COLO668 (cell line): ENCODE data around the gene RYR3.

Experiments
- DNase-seq: peaks from one replicate; lab custom pipeline; 2025; ENCODE audit not compliant: unreplicated experiment; lab: John Stamatoyannopoulos, UW

The RYR3 gene

DNA sequence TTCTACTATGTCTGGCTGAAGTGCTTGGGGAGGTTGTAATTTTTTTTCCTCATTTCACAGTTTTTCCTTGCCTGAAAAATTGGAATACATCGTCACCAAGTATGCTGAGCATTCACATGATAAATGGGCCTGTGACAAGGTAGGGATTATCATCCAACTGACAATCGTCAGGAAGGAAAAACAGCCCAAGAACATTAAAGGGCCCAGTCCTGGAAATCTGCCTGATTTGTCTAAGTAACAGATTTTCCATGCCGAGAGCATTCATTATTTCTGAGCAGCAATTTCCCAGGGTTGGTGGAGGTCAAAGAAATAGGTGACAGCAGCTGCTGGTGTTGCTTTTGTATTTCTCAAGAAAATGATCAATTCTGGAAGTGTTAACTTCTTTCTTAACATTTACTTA lies 431.5 kb downstream of the RYR3 start:
- no peak for DNase-seq

DNA sequence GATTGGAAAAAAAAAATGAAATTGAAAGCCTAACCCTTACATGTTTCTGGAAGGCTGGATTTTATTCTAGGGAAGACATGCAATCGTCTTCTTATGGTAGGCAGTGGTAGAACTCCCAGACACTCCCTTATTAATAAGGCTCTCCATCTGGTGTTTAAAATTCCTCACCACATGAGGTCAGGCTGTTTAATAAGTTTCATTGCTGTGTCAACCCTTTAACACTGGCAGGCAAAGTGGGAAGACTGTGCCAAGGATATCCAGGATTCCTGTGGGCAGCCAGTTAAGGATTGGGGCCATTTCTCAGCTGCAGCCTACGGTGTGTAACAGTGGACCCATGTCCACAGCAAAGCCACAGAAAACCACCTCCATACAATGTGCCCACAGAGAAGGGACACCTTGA lies 432.0 kb downstream of the RYR3 start:
- no peak for DNase-seq

DNA sequence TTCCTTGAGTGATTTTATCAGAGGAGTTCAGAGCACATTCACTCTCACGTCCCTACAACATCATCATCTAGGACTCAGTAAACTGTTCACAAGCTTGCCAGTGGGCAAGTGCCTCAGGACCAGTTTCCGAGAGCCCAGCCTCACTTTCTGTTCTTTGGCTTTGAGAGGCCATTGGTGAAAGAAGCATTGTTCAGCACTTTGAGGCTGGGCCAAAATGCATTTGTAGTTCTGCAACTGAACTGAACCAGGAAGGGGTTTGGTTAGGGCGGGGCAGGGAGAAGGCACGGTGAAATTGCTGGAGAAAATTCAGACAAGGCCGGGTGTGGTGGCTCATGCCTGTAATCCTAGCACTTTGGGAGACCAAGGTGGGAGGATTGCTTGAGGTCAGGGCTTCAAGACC lies 435.4 kb downstream of the RYR3 start:
- no peak for DNase-seq

DNA sequence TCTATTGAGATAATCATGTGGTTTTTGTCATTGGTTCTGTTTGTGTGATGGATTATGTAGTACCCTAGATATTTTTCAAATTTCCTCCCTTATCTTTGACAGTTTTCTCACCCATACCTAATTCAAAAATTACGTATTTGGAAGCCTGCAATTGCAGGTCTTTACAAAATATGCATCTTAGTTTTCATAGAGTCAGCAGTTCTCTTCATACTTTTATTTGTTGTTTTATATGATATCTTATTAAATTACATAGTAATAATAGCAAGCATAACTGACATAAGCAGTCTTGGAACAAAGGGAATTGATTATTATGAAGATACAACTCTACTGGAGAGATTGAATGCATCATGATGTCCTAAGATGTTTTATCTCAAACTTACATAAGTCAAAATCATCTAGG lies 442.2 kb downstream of the RYR3 start:
- no peak for DNase-seq

DNA sequence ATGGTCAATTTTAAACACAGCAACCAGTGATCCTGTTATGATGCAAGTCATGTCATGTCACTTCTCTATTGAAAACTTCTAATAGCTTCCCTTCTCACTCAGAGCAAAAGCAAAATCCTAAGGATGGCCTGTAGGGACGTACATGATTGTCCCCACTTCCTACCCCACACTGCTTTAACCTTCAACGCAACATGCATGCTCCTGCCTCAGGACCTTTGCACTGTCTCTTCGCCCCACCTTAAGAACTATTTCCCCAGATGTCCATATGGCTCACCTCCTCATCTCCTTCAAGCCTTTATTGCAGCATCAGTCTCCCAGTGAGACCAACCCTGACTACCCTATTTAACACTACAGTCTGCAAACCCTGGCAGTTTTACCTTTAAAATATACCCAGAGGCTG lies 443.5 kb downstream of the RYR3 start:
- no peak for DNase-seq

DNA sequence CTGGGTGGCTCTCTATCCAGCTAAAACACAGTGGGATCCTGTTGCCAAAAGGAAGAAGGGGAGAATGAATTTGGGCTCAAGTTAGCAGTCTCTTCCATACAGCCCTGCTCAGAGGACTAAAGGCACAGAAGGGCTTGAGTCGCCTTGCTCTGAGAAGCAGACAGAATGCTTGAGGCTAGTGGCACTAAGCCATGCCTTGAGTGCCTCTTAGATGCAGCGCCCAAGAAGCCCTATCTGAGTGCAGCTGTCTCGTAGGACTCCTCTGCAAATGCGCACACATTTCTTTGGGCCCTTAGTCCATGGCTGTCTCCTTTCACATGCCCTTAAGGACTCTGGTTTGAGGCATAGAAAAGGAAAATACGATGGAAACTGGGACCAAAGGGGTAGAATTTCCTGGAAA lies 446.2 kb downstream of the RYR3 start:
- DNase-seq: no peak

DNA sequence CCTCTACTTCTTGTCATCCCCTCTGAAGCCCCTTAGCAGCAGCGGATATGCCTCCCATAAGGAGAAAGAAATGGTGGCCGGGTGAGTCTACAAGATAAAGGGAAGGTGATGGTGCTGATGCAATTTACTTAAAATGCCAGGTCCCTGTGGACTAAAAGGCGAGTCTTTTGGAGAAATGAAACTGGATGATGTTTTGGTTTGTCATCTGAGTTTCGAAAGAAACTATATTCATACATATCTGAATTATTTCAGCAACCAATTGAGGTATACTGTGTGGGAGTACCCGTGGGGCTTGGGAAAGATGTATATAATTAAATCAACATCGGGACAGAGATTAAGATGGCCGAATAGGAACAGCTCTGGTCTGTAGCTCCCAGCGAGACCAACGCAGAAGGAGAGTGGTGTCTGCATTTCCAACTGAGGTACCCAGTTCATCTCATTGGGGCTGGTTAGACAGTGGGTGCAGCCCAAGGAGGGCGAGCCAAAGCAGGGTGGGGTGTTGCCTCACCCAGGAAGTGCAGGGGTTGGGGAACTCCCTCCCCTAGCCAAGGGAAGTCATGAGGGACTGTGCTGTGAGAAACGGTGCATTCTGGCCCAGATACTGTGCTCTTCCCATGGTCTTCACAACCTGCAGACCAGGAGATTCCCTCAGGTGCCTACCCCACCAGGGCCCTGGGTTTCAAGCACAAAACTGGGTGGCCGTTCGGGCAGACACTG lies 446.9 kb downstream of the RYR3 start:
- no peak for DNase-seq

DNA sequence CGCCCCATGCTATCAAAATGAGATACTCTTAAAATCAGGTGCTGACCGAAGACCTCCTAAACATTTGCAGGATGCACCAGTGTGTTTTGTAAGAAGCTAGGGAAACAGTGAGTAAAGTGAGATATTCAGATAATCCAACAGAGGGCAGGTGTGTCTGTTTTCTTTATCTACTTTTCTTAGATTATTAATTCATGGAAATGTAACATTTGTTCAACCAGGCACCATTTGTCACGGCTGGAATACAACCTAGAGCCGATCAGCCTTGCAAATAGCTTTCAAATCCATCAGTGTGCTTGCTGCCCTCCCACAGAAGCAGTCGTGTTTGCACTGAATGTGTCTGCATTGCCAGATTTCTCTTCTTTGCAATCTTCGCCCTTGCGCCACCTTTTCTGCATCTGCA lies 455.6 kb downstream of the RYR3 start:
- DNase-seq: no peak

DNA sequence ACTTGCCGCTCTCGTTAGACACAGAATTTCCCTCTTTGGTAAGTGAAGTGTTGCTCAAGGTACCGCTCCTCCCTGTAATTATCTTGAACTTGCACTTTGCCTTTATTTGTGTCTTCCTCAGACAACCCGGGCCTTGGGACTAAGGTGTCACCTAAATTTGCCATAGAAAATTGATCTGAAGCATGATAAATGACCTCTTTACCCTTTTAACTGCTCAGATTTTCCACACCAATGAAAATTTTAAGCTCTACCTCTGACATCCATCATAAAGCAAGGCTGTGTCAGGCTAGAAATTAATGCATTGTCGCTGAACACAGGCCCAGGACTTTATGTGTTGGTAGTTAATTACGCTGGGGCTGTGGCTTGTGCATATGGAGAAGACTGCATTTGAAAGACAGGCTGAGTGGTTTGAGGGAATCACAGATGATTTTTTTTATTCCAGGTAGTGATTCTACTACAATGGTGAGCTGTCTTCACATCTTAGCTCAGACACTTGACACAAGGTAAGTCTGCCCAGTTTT lies 458.0 kb downstream of the RYR3 start:
- no peak for DNase-seq

DNA sequence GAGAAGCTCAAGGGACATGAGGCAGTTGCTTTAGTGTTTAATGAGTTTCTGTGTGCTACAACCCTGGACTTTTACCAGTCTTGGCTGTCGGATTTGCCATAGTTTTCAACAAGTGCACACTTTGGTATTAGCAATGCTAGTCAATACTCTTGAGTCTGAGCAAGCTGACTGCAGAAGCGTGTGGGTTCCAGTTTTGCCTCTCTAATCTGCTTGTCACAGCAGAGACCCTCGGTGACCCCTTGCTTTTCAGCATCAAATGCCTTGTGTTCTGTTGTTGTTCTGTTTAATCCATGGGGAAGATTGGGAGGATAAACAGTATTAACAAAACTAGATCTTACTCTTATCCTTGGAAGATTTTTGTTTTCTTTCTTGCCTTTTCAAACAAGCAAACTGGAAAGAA lies 463.2 kb downstream of the RYR3 start:
- no peak for DNase-seq

DNA sequence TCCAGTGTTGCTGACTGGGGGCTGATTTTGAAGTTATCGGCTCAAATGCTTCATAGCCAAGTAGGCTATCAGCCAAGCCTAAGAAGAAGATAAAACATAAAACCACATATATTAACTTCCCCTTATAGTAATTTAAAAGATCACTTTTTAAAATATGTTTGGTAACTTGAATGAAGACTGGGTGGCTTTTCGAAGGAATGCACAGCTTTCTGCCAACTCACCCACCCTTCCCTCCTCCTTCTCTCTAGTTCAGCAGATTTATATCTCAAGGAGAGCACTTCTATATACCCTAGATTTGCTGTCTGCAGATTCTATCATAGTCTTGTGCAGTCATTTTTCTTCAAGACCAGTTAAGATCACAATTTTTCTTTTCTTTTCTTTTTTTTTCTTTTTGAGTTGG lies 468.1 kb downstream of the RYR3 start:
- no peak for DNase-seq

DNA sequence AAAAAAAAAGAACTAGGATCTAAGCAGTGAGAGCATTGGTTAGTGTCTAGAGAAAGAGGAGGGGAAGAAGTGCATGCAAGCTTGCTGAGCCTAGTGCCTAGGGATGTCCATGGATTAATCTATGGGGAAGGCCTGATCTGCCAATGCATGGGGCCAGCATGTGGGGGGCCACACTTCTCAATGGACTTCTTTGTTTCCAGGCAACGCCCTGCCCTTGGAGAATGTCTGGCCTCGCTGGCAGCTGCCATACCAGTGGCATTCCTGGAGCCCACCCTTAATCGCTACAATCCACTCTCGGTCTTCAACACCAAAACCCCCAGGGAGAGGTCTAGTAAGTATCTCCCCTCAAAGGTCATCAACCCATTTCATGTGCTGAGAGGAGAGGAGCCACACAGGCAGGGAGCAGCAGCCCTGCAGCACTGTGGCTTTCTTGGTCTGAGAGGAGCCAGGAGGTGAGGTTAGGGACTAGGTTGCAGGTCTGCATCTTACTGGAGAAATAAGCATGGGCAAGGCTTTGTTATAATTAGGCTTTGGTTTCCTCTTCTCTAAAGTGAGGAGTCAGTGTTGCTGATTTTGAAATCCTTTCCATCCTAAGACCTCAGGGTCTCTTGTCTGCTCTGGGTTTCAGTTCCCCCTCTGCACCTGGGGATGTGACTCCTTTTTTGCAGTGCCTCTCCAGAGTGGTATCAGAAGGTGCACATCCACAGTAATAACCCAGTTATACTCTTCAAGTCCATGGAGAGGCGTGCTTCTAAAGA lies 469.4 kb downstream of the RYR3 start:
- no peak for DNase-seq

DNA sequence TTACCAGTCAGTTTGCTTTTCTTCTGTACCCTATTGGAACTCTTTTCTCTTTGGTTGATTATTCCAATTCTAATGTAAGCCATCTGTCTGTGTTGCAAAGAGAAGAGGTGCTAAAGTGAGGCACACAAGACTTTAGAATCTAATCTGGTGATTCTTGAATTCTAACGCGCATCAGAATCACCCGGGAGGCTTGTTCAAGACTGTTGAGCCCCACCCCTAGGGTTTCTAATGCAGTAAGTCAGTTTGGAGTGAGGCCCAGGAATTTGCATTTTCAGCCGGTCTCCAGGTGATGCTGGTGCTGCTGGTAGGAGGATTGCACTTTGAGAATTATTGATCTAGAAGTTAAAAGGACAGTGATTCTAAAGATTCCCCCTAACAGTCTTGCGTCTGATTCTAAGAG lies 472.2 kb downstream of the RYR3 start:
- no peak for DNase-seq

DNA sequence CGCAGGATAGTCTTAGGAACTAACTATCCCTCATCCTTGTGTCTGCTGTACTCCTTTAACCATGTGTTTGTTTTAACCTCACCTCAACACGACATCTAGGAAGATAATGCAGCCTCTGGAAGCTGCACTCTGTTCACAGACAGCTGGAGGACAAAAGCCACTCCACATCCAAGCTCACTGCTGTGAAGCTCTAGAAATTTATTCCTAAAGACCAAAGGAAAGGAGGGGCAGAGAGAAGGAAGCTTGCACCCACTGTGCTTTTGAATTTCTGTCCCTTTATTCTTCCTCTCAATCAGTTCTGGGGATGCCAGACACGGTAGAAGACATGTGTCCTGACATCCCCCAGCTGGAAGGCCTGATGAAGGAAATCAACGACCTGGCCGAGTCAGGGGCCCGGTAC lies 474.6 kb downstream of the RYR3 start:
- no peak for DNase-seq

DNA sequence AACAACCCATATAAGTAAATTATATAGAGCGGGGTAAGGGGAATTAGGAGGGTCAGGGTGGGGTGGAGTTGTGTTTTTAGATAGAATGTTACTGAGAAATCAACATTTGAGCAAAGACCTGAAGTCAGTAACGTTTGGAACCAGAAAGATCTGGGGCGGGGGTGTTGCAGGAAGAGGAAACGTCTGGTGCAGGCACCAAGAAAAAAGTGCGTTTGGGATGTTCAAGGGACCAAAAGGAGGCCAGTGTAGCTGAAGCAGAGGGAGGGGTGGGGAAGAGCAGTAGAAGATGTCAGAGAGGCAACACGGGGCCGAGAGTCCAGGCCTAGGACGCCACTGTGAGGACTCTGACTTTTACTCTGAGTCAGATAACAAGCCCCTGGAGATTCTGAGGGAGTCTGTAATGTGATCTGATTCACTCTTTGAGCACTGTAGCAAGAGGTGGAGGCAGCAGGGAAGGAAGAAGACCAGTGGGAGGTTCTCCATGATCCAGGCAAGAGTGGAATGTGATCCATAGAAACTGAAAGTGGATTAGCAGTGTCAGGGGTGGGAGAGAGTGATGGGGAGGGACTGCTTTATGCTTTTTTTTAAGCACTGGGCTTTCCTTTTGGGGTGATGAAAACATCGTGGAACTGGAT lies 478.3 kb downstream of the RYR3 start:
- DNase-seq: no peak

DNA sequence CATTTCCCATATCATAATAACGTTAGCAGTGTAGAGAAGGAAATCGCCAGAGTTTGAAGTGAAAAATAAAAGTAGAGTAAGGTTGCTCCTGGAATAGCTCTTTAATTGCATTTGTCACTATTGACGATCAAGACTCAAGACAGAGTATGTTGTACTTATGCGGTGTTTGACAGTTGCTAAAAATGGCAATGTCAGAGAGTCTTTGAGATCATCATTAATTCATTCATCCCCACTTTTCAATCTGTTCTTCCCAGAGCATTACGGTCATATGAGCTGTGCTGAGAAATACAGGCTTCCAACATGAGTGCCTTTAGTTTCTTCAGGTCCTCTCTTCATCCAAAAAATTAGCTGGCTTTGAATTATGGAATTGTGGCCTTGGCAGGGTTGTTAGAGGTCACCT lies 483.7 kb downstream of the RYR3 start:
- no peak for DNase-seq

DNA sequence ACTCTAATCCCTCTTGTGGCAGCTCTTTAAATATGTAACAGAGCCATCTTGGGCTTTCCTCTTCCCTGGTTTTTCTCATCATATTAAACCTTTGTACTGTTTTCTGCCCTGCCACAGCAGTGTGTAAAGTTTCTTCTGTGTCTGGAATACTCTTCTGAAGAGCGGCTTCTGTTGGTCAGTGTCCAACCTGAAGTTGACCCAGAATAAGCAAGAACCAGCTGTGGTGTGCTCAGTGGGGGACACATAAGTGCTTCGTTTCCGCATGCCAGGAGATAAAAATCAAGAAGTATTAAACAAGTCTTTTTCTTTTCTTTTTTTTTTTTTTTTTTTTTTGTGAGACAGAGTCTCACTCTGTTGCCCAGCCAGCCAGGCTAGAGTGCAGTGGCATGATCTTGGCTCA lies 484.3 kb downstream of the RYR3 start:
- no peak for DNase-seq

DNA sequence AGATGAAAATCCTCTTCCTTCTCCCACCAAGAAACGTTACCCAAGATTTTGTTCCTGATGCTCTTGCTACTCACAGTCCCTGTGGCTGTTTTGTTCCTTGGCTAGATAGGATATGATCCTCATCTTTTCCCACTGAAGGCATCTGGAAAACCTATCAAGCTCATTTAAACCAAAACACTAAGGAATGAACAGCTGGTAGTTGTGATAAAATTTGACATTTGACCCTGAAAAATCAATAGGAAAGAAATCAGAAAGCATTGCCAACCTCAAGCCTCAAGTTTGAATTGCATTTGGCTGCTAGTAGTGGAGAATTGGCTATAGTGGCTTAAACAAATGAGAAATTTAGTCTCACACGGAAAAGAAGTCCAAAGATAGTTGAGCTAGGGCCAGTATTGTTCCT lies 486.9 kb downstream of the RYR3 start:
- no peak for DNase-seq

DNA sequence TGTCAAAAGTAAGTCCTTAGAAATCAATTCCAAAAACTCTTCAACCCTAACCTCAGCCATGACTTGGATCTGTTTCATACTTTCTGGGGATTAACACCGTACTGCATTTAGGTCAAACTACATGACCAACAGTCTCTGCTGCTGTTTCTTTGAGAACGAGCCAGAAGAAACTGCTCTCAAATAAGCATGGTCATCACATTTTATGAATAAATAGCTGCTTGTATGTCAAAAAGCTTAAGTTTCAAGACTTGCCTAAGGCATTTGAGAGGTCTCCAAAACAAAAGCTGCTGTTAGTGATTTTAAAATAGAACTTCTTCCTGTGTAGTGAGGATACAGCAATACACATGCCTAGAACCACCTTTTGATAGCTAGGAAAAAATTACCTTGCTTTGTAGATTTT lies 491.2 kb downstream of the RYR3 start:
- no peak for DNase-seq

DNA sequence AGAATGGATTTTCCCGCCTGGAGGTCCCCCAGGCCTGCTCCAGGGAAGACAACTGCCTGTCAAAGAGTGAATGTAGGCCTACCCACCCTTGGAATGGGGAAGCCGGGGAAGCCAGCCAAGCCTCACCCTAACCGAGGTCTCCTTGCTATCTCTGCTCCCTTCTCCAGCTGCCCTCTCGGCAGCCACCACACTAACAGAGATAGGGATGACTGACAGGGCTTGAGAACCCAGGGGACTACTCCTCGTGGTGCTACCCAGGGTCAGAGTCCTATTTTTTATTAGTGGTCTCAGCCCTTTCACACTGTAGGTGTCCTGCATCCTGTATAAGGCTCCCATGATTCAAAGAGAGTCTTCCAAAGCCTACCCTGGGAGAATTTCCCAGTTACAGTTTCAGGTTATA lies 496.9 kb downstream of the RYR3 start:
- DNase-seq: no peak

DNA sequence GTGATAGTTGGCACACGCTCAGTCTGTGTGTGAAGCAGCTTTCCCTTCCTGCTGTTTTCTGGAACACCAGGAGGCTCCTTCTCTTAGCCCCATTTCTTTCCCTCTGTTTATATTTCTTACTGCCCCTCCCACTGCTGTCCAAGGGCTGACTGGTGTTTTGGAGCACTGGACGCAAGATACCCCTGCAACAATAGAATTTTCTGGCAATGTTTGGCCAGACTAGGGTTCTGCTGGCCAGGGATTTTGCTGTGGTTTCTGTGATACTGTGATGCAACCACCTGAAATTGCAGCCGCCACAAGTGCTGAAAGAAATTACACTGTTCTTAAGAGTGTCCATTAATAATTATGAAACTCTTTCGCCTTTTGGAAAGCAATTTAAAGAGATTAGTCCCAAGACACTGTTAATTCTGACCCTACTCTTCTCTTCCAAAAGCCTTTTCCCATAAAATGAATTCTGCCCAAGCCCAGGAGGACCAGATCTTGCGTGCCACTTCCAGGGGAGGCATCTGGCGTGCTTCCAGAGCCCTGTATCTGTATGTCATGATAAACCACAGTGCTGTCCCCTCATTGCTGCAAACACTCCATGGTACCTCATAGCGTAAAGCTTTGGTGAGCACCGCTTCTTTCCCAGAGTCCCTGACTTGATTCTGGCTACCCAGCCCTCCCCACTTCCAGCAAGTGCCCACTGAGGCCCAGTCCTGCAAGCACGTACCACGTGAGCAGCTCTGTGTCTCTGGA lies 498.1 kb downstream of the RYR3 start:
- no peak for DNase-seq
